EL (cell line): ENCODE measurements around the gene ITPK1.
"Not testable (repeated sequence)": the region's sequence is repeated elsewhere in the genome, so short reads cannot be mapped to it uniquely, and the experiment has no call there.

ENCODE experiments used
- DNase-seq: peaks from one replicate; pipeline ENCODE4 v3.0.0-alpha.2; 2016

The ITPK1 gene

DNA sequence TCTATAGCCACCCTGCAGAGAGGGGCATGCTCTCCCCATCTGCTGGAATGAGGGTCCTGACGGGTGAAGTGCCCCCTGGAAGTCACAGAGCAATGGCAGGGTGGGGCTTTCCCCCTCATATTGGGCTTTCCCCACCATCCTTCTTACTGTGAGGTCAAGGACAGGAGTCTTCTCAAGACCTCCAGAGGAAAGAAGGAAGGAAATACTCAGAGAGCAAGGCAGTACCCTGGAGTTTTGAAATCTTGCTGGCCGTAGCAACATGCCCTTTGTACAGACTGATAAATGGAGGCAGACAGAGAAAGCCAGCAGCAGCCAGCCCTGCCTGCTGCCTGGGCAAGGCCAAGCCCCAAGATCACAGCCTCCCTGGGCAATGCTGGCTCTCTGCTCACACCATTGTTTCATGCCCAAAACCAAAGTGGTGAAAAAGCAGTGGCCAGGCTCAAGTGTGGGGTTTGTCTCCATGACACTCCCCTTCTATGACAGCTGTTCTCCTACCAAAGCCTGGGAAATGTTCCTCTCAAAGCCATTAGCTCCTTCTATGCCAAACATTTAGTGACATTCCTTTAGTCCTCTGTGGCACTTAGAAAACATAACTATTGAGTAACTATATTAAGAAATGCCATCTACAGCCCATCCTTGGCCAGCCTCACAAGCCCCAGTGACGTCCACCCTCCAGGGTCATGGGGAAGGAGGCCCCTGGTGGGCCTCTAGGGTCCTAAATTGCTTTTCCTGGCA is 13.2 kb upstream of the ITPK1 start:
- DNase-seq: no peak

DNA sequence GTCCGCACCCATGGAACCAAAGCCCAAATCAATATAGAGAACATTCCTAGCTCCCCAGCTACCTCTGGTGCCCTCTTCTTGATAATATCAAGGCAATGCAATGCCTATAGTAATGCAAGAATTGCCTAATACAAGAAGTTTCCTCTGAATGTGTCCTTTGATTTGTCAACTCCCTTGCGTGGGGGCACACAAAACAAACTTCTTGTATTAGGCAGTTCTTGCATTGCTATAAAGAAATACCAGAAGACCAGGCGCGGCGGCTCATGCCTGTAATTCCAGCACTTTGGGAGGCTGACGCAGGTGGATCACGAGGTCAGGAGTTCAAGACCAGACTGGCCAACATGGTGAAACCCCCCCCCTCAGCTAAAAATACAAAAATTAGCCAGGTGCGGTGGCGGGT is 10.4 kb upstream of the ITPK1 start:
- no peak for DNase-seq

DNA sequence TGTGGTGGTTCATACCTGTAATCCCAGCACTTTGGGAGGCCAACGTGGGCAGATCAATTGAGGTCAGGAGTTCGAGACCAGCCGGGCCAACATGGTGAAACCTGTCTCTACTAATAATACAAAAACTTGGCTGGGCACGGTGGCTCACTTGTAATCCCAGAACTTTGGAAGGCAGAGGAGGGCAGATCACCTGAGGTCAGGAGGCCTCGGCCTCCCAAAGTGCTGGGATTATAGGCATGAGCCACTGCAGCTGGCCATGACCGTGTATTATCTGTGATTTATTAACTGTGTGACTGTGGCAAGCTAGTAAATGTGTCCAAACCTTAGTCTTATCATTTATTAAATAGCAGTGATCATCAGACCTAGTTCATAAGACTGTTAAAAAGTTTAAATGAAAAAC is 7.1 kb upstream of the ITPK1 start:
- no peak for DNase-seq

DNA sequence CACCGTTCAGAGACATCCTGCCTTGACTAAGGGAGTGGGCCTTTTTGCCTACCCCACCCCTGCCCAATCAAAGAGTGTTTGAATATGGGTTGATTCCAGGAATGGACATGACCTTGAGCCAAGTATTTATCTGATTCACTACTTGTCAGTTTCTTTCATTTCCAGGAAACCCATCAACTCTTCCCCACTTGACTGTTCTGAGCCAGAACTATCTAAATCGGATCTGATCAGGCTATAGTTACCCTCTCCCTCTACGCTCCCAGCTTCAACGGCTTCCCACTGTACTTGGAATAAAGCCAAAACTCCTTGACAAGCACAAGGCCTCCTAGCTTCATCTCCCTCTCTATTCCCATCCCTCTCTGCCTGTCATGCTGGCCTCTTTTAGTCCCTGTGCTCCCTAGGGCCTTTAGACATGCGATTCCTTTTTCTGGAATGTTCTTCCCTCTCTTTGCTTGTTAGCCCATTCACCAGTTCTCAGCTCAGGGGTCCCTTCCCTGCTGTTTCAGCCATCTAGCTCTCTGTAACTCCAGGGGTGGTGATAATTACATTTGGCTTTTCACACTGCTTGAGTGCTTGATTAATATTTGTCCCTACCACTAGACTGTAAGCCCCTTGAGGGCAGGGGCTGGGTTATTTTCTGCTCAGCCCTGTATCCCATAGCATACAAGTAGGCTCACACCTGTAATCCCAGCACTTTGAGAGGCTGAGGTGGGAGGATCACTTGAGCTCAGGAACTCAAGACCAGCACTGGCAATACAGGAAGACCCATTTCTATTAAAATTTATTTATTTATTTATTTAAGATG is 5.5 kb upstream of the ITPK1 start:
- no peak for DNase-seq

GRCh38 chr14:93120517-93120916 is 4.8 kb upstream of the ITPK1 start:
- no peak for DNase-seq

DNA sequence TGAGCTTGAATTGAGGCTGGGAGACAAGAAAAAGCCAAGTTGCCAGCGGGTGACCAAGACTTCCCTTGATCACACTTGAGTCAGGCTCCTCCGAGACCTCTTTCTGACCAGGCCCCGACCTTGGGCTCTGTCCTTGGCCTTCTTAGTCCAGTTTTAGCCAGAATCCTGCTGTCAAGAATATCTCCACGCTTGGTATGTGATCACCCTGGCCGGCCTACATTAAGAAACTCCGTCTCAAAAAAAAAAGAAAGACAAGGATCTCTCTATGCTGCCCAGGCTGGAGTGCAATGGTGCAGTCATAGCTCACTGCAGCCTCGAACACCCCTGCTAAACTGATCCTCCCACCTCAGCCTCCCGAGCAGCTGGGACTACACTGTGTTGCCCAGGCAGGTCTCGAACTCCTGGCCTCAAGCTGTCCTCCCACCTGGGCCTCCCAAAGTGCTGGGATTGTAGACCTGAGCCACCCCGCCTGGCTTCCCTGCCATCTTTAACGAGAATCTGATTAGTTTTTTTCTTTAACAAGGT is 1.0 kb upstream of the ITPK1 start:
- no peak for DNase-seq

DNA sequence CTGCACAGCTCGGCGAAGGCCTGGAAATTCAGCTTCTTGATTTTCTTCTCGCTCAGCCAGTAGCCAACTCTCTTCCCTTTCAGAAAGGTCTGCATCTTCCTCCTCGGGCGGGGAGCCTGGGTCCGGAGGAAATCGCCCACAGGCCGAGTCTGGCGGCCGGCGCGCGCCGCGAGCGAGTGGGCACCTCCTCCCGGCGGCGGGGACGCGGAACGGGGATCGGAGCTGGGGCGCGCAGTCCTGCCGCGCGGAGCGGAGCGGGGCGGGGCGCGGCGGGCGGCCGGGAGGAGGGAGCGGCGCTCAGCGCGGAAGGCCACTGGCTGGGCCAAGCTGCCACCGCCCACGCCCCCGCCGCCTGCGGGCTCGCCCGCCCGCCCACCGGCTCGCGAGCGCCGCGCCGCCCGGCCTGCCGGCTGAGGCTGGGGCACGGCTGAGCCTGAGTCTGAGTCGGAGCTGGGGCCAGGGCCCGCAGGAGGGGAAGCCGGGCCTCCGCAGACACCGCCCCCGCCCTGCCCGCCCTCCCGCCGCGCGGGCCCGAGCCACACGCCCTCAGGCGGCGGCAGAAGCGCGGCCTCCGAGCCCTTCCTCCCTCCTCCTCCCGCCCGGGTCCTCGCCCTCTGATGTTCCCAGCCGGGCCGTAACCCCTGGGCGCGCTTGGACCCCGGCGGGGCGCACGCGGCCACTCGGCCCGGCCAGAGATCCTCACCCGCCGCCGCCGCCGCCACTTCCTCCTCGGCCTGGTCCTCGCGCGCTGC is 480 bp downstream of the ITPK1 start:
- DNase-seq: peak; percentile 88

DNA sequence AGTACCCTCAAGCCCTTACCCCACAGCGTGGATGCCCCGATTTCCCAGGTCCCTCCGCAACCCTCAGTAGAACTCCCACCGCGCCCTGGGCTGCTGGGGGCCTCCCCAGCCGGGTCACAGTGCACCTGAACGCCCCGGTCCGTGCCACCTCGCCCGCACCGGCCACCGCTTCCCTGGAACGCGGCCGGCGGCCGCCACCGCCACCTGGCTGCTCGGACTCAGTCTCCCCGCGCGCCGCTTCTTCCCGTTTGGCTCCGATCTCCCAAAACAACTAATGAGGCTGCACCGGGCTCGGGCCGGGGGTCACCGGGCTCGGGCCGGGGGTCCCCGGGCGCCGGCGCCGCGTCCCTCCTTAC is 1.0 kb downstream of the ITPK1 start:
- no peak for DNase-seq

DNA sequence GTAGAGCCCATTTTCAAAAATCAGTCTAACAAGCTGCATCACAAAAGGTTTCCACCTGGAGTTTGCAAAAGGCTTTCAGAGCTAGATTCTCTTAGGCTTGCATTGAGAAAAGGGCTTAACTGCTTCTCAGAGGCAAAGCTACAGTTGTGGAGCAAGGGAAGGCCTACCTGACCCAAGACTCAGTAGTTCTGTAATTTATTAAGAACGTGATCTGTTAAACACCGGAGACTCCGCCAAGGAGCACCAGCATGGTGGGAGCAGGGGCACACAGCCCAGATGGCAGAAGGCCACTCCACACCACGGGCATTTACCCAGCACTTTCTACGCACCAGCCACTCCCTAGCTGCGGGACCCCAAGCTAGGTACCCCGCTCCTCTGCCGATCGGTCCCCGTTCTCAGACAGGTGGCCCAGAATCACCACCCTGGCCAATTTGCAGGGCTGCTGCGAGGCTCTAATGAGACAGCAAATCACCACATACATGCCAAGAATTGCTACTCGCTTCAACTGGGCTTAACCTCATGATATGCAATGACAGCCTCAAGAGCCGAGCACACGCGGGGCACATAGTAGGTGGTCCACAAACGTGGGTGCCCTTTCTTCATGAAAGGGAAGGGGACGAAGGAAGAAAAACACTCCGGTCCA is 1.5 kb downstream of the ITPK1 start:
- DNase-seq: no peak

DNA sequence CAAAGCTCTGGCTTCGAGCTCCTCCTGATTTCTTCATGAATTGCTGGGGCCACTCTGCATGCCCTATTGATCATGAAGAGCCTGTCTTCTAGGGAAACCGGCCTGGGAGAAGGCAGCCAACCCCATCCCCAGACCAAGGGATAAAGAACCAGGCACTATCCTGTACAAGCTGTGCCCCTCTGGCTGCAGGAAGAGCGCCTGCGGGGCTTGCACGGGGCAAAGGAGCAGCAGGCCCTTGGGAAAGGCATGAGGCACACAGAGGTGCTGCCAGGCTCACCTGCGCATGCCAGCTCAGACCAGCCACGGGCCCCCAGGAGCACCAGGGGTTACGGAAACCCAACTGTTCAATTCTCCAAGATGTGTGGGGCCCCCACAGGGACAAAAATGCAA is 2.1 kb downstream of the ITPK1 start:
- DNase-seq: no peak

GRCh38 chr14:93112891-93113677 is 2.6 kb downstream of the ITPK1 start:
- DNase-seq: peak; percentile 78

GRCh38 chr14:93111541-93111940 is 4.2 kb downstream of the ITPK1 start:
- DNase-seq: not testable (repeated sequence)

DNA sequence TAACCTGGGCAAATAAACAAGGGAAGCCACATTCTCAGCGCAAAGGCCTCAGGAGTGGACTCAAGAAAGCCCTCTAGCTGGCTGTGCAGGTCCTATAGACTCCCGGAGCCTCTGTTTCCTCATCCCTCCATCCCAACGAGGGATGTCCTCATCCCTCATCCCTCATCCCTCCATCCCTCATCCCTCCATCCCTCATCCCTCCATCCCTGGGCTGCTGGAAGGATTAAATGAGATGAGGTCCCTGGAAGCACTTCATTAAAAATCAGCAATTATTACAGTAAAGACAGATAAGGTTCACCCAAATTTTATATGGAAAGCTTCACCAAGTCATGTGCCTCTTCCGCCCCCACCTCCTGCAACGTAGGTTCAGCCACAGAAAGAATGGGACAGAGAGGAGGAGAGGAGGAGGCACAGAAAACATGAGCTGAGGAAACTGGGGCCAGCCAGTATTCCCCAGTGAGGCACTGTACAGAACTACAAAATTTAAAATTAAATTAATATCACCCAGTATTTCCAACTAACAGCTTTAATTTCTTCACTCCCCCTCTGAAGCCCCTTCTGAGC is 4.8 kb downstream of the ITPK1 start:
- DNase-seq: no peak

- DNase-seq: no peak
Measured at GRCh38 chr14:93109572-93110481, 5.9 kb downstream of the ITPK1 start.

GRCh38 chr14:93108105-93108504 is 7.6 kb downstream of the ITPK1 start:
- DNase-seq: no peak

DNA sequence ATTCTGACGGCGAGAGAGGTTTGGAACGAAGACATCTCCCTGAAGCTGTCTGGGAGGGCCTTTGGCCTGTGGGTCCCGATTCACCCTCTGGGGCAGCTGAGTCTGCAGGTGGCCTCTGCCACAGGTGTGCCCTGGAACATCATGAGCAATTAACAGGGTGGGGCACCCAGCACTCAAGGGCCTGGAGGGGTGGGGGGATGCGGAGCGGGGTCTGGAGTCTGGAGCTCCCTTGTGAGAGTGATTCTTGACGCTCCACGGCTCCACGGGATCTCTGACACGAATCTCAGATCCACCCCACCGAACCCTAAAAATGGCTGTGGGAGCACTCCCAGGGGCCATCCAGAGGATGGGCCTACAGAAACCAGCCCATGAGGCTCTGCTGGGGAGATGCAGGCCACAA is 8.3 kb downstream of the ITPK1 start:
- DNase-seq: no peak

GRCh38 chr14:93106541-93107156 is 9.1 kb downstream of the ITPK1 start:
- no peak for DNase-seq

DNA sequence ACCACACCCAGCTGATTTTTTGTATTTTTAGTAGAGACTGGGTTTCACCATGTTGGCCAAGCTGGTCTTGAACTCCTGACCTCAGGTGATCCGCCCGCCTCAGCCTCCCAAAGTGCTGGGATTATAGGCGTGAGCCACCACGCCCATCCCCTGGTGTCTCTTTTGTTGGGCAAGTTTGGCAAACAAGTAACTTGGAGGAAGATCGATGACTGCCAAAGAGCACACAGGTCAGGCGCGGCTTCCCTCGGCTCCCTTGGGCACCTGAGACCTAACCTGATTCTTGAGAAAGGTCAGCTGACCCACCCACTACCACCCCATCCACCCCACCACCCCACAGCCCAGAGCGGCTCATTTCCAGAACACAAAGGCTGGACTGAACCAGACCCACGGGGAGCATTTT is 9.9 kb downstream of the ITPK1 start:
- DNase-seq: not testable (repeated sequence)

GRCh38 chr14:93105362-93105761 is 10.4 kb downstream of the ITPK1 start:
- DNase-seq: peak; percentile 90

DNA sequence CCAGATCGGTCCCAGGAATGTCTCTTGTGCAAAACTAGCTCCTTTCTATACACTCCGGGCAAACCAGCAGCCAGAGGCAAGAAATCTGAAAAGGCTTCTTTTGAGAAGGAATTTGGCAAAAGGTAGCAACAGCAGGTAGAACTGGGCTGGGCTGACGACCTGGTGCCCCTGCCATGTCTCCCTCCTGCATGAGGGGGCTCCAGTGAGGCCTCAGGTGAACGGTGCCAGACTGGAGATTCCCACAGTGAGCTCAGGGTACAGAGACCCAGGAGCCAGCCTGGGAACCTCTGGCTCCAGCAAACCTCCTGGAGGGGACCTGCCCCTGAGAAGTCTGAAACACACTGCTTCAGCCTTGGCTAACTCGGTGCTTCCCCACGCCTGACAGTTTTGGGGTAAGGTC is 10.8 kb downstream of the ITPK1 start:
- no peak for DNase-seq
